Activated naive CD4-positive, alpha-beta T cell treated with anti-CD3 and anti-CD28 coated beads, Interleukin-2, amount 50 U/mL, for 24 hours (primary cell): ENCODE data around the gene TOP2A.

Experiments
- H3K27ac Mint-ChIP-seq: one replicate; pipeline ENCODE4 v1.8.0; 2021; ENCODE audit warnings: mild to moderate bottlenecking, mixed read lengths
- H3K27me3 Mint-ChIP-seq: one replicate; pipeline ENCODE4 v1.8.0; 2021; ENCODE audit warnings: mixed read lengths
- H3K36me3 Mint-ChIP-seq: one replicate; pipeline ENCODE4 v1.8.0; 2021; ENCODE audit warnings: mixed read lengths
- H3K4me1 Mint-ChIP-seq: one replicate; pipeline ENCODE4 v1.8.0; 2021; ENCODE audit warnings: mixed read lengths
- H3K4me3 Mint-ChIP-seq: one replicate; pipeline ENCODE4 v1.8.0; 2021; ENCODE audit warnings: mild to moderate bottlenecking, mixed read lengths
- H3K9me3 Mint-ChIP-seq: one replicate; pipeline ENCODE4 v1.8.0; 2021; ENCODE audit warnings: mixed read lengths

TOP2A gene

DNA sequence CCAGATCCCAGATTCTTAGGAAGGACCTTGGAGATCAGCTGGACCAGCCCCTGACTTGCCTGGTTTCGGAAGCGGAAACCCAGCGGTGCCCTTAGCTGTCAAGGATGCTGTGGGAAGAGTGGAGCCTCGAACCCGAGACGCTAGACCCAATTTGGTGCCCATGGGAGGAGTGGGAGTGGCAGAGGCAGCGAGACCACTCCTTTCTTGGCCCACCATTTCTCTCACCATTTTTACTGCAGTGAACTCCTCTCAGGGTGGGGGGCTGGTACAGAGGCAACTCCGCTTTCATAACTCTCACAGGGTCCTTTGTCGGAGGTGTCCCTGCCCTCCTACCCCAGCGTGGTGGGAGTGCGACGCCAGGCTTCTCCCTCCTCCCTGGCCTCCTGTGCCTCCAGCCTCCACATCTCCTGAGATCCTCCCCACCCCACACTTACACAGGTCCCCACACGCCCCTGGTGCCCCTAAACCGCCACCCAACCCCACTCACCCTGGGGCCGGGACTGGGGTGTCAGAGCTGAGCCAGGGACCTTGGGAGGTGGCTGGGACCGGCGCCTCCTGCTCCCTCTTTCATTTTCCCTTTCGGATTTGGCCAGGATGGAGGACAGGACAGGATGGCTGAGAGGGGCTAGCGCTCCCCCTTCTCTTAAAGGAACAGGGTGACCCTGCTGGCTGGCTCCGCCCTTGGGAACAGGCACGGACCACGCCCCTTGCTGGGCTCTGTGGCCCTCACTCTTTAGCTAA lies 53.4 kb downstream of the TOP2A start, which contains the start of gene GJD3:
Gene GJD3, minus strand, starts transcription at position 617 of the 741 bp plus-strand sequence. CDS start 922 bp downstream, outside the sequence.
- Mint-ChIP-seq H3K4me3 (peak within 1 kb of the TSS; percentile 78), H3K4me1 (peaks cover 9% of the 10 kb centered on the region), H3K9me3 (no peaks in the 10 kb centered on the region), H3K27me3 (peaks cover 3% of the 10 kb centered on the region), H3K27ac (no peak within 1 kb of the TSS), H3K36me3 (no peaks in the 10 kb centered on the region)

DNA sequence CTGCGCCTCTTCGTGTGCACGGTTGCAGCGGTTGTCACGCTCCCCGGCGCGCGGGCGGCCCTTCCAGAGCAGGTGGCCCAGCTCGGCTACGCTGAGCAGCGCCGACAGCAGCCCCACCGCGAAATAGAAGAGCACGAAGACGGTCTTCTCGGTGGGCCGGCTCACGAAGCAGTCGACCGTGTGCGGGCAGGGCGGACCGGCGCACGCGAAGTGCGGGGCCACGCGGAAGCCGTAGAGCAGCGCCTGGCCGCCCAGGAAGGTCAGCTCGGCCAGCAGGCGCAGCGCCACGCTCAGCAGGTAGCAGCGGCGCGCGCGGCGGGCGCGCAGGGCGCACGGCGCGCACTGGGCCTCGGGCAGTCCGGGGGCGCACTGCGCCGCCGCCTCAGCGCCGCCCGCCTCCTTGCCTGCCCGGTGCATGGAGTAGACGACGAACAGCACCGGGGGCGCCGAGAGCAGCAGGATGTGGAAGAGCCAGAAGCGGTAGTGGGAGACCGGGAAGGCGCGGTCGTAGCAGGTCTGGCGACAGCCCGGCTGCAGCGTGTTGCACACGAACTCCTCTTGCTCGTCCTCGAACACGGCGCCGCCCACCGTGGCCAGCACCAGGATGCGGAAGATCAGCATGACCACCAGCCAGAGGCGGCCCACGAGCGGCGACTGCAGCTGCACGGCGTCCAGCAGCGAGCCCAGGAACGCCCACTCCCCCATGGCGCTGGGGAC lies 54.4 kb downstream of the TOP2A start:
- H3K27ac Mint-ChIP-seq, result no peak overlapping the region
- peak overlapping the region; percentile 78 for H3K4me3 Mint-ChIP-seq
- H3K4me1 Mint-ChIP-seq, result peaks cover 14% of the 10 kb centered on the region
- H3K9me3 Mint-ChIP-seq, result no peaks in the 10 kb centered on the region
- peaks cover 3% of the 10 kb centered on the region for H3K27me3 Mint-ChIP-seq
- no peaks in the 10 kb centered on the region for H3K36me3 Mint-ChIP-seq

DNA sequence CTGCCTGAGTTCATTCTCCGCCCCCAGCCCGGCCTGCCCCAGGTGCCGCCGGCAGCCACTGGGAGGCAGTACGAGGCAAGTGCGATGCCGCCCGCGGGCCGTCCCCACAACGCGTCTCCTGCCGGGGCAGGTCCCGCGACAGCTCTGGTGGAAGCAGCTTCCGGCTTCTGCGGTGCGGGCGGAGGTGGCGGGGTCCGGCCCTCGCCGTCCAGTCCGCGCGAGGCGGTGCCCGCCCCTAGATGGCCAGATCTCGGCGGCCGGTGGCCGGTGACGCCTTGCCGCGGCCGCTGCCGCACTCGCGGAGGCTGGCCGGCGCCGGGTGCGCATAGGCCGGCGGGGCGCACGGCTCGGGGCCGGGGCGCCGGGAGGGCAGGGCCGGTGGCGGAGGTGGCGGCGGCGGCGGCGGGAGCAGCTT lies 55.0 kb downstream of the TOP2A start:
- H3K4me1 Mint-ChIP-seq, result peaks cover 17% of the 10 kb centered on the region
- H3K4me3 Mint-ChIP-seq, result peak overlapping the region; percentile 78
- no peaks in the 10 kb centered on the region for H3K36me3 Mint-ChIP-seq
- peaks cover 3% of the 10 kb centered on the region for H3K27me3 Mint-ChIP-seq
- H3K9me3 Mint-ChIP-seq, result no peaks in the 10 kb centered on the region
- H3K27ac Mint-ChIP-seq, result no peak overlapping the region

DNA sequence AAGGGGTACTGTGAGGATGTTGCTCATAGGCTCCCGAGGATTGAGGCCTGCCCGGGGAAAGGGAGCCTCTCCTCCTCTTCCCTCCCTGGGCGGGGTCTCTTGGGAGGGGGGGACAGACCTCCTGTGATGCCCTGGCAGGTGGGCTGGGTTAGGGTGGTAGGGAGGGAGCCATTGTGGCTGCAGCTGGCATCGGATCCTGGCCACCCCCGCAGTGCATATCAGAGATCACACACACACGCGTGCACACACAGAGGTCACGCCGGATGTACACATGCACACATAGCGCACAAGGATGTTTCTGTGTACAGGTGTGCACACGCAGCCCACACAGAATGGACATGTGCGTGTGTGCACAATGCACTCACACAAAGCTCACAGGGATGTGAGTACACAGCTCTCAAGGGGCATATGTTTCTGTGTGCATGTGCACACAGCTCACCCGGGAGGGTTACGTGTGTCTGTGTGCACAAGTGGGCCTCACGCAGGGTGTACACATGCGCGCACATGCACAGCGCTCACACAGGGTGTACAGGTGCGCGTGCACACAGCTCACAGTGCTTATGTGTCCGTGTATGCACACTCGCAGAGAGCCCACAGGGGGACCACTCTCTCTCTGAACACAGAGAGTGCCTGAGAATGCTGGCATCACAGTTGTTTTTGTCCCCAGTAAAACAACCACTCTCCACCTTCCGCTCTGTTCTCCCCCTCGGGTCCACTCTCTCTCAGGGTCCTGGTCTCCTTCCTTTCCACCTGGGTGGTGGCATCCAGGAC lies 55.6 kb downstream of the TOP2A start:
- peak overlapping the region; percentile 73 for H3K4me3 Mint-ChIP-seq
- no peak overlapping the region for H3K27ac Mint-ChIP-seq
- H3K9me3 Mint-ChIP-seq, result no peaks in the 10 kb centered on the region

DNA sequence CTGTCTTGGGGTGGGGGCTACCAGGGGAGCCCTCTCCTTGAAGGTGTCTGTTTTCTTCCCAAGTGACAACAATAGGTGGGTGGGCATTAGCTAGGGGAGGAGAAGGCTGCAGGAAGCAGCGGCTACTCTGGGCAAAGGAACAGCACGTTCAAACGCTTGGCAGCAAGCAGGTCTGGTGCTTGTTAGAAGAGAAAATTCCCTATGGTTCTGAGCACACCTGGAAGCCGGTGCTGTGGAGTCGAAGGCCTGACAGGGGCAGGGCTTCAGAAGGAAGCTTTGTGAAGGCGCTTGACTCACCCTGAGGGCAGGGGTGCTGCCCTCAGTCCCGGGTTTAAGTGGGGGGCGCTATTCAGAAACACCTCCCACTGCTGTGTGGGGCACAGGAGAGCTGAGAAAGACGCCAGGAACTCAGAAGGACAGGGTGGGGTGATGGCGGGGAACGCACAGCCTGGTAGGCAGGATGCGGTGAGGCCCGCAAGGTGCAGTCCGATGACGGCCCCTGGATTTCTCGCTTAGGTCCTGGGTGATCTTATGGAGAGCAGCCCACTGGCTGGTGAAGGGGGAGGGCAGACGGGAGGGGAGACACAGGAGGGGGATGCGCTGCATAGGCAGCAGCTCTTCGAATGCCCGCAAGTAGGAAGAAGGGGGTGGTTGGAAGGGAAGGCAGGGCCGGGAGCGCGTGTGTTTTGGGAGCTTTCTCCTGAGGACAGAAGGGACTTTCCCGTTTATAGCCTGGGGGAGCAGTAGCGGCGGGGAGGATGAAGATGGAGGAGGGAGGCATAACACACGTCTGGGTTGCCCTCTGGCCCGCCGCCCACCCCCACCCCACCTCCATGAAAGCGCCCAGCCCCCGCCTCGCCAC lies 56.4 kb downstream of the TOP2A start:
- Mint-ChIP-seq H3K4me3 (peak overlapping the region; percentile 26), H3K9me3 (no peaks in the 10 kb centered on the region), H3K36me3 (no peaks in the 10 kb centered on the region), H3K4me1 (peaks cover 17% of the 10 kb centered on the region), H3K27ac (peak overlapping the region; percentile 52), H3K27me3 (peaks cover 3% of the 10 kb centered on the region)

More for the DNA sequence above, 55.6 kb downstream of the TOP2A start:
- no peaks in the 10 kb centered on the region for H3K36me3 Mint-ChIP-seq
- peaks cover 17% of the 10 kb centered on the region for H3K4me1 Mint-ChIP-seq
- H3K27me3 Mint-ChIP-seq, result peaks cover 3% of the 10 kb centered on the region

DNA sequence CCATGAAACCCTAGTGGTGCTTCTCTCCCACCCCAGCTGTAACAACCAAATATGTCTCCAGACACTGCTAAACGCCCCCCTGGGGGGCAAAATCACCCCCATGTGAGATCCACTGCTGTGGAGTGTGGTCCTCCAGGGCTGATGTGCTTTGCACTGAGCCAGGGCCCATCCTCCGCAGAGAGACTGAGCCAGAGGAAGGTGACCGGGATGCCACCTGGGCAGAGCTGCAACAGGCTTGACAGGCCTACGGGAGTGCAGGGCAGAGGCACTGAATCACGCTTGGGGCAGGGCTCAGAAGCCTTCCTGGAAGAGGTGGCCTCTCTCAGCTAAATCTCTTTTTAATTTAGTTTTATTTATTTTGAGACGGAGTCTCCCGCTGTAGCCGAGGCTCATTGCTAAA lies 57.6 kb downstream of the TOP2A start:
- Mint-ChIP-seq H3K36me3 (peaks cover 4% of the 10 kb centered on the region), H3K27ac (no peak overlapping the region), H3K9me3 (no peaks in the 10 kb centered on the region), H3K4me1 (peaks cover 17% of the 10 kb centered on the region), H3K4me3 (no peak overlapping the region), H3K27me3 (peaks cover 3% of the 10 kb centered on the region)

DNA sequence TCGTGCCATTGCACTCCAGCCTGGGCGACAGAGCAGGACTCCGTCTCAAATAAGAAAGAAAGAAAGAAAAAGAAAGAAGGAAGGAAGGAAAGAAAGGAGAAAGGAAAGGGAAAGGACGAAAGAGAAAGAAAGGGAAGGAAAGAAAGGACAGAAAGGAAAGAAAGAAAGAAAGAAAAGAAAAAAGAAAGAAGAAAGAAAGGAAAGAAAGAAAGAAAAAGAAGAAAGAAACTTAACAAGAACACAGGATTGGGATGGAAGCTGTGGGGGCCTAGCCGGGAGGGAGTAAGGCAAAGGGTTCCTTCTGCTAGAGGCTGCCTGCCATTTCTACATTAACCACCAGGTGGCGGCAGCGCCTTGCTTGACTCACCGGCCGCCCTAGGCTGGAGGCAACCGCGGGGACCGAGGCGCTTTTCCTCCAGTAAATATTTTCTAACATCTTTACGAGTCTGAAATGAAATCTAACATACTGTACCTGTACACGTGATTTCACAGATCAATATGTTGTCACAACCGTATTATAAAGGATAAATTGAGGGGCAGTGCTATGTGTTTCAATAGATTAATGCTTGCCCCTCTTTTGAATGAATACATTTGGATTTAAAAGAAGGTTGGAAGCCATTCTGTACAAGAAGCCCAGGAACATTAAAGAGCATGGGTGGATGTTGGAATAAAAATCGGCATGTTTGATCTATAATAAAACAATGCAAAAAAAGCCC lies 59.2 kb downstream of the TOP2A start:
- Mint-ChIP-seq H3K36me3 (peaks cover 4% of the 10 kb centered on the region), H3K9me3 (no peaks in the 10 kb centered on the region), H3K4me3 (peak overlapping the region; percentile 47), H3K27ac (peak overlapping the region; percentile 6), H3K27me3 (peaks cover 2% of the 10 kb centered on the region), H3K4me1 (peaks cover 16% of the 10 kb centered on the region)

DNA sequence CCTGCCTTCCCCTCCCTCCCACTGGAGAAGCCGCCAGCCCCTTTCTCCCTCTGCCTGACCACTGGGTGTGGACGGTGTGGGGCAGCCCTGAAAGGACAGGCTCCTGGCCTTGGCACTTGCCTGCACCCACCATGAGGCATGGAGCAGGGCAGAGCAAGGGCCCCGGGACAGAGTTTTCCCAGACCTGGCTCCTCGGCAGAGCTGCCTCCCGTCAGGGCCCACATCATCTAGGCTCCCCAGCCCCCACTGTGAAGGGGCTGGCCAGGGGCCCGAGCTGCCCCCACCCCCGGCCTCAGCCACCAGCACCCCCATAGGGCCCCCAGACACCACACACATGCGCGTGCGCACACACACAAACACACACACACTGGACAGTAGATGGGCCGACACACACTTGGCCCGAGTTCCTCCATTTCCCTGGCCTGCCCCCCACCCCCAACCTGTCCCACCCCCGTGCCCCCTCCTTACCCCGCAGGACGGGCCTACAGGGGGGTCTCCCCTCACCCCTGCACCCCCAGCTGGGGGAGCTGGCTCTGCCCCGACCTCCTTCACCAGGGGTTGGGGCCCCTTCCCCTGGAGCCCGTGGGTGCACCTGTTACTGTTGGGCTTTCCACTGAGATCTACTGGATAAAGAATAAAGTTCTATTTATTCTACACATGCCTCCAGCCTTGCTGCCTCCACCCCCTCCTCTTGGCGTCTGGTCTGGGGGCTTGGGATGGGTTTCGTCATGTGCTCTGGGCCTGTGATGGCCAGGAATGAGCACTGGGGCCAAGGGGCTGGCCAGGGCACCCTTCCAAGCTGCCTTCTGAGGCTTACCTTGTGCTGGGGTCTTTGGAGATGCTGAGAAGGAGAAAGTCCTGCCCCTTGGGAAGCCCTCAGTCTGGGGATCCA lies 60.5 kb downstream of the TOP2A start:
- H3K4me1 Mint-ChIP-seq, result peaks cover 18% of the 10 kb centered on the region
- no peak overlapping the region for H3K27ac Mint-ChIP-seq
- H3K9me3 Mint-ChIP-seq, result no peaks in the 10 kb centered on the region
- H3K36me3 Mint-ChIP-seq, result peaks cover 5% of the 10 kb centered on the region
- H3K27me3 Mint-ChIP-seq, result no peaks in the 10 kb centered on the region
- H3K4me3 Mint-ChIP-seq, result no peak overlapping the region

DNA sequence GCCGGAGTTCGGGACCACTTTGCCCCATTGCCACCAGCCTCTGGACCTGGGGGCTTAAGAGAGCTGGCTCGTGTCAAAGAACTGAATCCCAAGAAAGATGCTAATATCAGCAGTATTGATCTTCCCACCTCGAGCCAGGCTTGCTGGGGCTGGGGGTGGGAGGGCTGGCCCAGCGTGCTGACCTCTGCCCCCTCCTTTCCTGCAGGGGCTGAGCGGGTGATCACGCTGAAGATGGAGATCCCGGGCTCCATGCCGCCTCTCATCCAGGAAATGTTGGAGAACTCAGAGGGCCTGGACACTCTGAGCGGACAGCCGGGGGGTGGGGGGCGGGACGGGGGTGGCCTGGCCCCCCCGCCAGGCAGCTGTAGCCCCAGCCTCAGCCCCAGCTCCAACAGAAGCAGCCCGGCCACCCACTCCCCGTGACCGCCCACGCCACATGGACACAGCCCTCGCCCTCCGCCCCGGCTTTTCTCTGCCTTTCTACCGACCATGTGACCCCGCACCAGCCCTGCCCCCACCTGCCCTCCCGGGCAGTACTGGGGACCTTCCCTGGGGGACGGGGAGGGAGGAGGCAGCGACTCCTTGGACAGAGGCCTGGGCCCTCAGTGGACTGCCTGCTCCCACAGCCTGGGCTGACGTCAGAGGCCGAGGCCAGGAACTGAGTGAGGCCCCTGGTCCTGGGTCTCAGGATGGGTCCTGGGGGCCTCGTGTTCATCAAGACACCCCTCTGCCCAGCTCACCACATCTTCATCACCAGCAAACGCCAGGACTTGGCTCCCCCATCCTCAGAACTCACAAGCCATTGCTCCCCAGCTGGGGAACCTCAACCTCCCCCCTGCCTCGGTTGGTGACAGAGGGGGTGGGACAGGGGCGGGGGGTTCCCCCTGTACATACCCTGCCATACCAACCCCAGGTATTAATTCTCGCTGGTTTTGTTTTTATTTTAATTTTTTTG lies 61.6 kb downstream of the TOP2A start:
- peaks cover 19% of the 10 kb centered on the region for H3K4me1 Mint-ChIP-seq
- H3K27me3 Mint-ChIP-seq, result no peaks in the 10 kb centered on the region
- H3K36me3 Mint-ChIP-seq, result peaks cover 6% of the 10 kb centered on the region
- no peaks in the 10 kb centered on the region for H3K9me3 Mint-ChIP-seq
- H3K27ac Mint-ChIP-seq, result no peak overlapping the region
- H3K4me3 Mint-ChIP-seq, result no peak overlapping the region

DNA sequence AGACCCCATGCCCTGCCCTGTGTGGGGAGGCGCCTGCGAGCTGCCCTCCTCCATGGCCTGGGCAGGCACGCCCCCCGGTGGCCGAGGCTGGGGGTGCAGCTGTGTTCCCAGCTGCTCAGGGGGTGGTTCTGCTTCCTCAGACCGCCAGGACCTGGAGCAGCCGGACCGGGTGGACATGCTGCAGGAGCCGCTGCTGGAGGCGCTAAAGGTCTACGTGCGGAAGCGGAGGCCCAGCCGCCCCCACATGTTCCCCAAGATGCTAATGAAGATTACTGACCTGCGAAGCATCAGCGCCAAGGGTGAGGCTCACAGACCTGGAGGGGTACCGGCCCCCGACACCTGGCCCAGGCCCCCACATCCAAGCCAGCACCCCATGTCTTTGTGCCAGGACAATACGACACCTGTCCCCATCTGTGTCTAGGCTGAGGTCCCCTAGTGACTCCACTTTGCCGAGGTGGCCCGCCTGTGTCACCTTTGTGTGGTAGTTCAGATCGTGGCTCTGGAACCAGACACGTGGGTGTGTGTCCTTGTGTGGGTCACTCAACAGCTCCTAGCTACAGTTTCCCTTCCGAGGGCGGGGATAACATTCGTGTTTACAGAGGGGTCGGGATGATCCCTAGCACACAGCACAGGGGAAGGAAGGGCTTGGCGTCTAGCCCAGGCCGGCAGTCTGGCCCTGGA lies 62.4 kb downstream of the TOP2A start:
- Mint-ChIP-seq H3K27ac (no peak overlapping the region), H3K36me3 (peaks cover 6% of the 10 kb centered on the region), H3K4me1 (peaks cover 19% of the 10 kb centered on the region)

DNA sequence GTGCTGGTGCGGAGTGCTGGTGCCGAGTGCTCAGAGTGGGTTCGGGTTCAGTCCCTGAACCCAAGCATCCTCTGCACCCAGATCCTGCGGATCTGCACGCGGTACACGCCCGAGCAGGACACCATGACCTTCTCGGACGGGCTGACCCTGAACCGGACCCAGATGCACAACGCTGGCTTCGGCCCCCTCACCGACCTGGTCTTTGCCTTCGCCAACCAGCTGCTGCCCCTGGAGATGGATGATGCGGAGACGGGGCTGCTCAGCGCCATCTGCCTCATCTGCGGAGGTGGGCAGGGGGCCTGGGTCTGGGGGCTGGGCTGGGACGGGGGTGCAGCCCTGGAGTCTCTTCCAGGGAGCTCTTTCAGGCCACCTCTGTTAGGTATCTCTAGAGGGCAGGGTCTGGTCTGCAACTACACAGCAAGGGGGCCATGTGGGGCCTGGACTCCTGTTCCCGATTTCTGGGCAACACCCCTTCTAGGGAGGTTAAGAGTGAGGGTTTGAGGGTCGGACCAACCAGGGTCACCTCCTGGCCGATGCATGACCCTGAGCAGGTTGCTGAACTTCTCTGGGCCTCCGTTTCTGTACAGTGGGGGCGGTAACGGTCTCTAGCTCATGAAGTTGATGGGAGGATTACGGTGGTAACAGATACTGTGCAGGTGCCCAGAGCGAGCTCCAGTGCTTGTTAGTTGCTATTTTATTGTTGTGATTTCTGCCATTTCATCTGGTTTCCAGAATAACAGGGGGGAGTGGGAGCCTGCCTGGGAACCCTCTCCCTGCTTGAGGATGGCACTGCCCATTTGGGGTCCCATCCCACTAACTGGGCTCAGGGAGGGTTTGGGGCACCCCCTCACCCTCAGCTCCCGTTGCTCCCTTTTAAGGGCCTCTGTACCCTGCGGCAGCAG lies 63.2 kb downstream of the TOP2A start:
- peaks cover 19% of the 10 kb centered on the region for H3K4me1 Mint-ChIP-seq
- H3K27ac Mint-ChIP-seq, result no peak overlapping the region
- H3K4me3 Mint-ChIP-seq, result no peak overlapping the region
- H3K36me3 Mint-ChIP-seq, result peaks cover 6% of the 10 kb centered on the region
- H3K9me3 Mint-ChIP-seq, result no peaks in the 10 kb centered on the region
- no peaks in the 10 kb centered on the region for H3K27me3 Mint-ChIP-seq

More for the DNA sequence above, 62.4 kb downstream of the TOP2A start:
- no peaks in the 10 kb centered on the region for H3K27me3 Mint-ChIP-seq
- no peaks in the 10 kb centered on the region for H3K9me3 Mint-ChIP-seq
- H3K4me3 Mint-ChIP-seq, result no peak overlapping the region
